GM18861 (cell line): ENCODE results near the gene SENP1.

ENCODE experiments used
- ATAC-seq: cut with Tn5 transposase; IDR thresholded peaks from one replicate; pipeline ENCODE4 v1.9.1; 2021; ENCODE audit not compliant: unreplicated experiment

SENP1 gene

DNA sequence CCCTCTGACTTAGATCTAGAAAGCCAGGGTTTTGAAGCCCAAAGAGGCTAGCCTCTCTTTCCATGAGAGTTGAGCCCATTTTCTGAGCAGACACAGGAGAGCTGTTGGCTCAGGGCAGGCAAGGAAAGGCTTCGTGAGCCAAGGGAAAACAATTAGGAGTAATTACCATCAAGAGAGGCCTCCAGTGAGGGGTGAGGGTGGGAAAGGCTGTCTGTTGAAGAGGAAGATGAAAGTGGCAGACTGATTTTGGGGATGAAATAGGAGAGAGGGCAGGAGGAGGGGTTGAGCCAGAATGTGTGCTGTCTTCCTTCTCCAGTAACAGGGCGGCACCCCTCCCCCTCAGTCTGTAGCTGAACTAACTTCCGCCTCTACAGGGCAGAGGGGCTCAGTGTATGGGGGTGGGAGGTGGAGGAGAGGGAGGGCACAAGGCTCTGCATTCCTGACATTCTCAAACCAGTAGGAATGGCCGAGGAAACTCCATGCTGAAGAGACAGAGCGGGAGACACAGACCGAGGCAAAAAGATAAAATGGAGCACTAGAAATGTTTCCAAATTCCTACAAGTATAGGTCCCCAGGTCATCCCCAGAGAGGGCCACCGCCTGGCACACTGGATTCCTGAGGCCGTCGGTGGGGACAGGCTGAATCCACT lies 68.5 kb downstream of the SENP1 start:
- no peak for ATAC-seq

DNA sequence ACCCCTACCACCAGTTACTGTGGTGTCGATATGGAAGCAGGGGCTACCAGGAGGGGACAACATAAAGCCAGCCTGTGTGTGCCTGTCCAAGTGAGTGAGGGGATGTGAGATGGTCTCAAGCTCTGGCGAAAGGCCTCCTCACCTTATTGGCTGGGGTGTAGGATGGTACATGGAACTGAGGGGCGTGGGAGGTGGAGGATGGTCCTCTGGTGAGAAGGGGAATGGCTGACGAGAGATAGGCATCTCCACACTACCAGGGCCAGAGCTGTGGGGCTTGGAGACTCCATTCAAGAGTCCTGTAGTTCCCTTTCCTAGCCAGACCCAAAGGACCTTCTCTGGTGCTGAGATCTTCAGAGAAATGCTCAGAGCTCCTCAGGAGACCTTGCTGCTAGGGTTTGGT lies 69.1 kb downstream of the SENP1 start:
- no peak for ATAC-seq

DNA sequence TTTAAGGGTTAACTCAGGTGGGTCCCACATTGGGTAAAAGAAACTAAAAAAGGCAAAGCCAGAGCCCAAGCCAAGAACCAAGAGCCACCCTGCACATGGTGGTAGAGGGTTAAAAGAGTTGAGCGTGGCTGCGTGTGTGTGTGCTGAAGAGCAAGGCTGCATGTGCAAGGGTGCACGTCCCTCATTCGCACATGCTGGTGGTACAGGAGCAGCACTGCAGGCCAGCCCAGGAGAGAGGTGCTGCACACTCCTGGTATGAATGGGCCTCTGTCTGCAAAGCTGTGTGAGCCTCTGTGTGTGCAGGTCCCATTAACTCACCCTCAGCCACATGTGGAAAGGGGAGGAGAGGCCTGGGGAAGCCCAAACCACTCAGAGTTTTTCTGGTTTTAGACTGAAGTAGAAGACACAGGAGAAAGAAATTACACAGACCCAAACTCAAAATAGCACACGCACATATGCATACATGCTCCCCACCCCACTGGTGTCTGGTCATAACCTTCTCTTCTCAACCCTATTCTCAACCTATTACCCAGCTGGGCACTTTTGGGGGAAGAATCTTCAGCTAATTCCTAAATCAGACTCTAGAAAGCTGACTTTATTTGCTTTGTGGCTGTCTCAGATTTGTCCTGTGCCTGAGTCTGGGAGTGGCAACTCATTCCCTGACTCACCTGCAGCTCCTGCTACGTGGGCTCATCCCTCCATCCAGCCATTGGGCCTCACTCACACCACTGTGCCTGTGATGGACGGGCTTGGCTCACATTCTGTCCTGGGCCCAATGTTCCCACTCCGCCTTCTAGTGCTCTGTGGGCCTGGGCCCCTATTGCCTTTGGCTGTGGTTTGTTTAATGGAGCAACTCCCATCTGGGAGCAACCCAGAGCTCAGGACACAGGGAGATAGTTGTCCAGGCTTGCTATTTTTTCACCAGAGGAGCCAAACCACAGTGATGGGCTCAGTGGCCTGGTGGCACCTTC lies 70.8 kb downstream of the SENP1 start:
- ATAC-seq: no peak

DNA sequence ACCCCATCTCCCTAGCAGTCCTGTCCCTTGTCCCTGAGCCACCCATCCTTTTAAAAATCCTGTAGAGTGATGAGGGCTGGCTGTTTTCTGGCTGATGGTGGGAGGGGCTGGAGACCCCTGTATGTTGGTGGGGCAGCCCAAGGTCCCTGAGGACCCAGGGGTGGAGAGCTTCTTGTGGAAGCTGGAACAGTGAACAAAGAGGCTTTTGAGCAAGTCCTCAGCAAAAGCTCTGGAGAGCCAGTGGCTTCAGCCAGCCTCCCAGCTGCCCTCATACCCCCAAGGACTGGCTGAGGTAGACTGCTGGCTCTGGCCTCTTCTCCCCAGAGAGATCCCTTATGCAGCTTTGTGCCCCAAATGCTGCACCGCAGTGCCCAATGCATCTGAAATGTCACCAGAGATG lies 72.4 kb downstream of the SENP1 start:
- ATAC-seq: no peak

DNA sequence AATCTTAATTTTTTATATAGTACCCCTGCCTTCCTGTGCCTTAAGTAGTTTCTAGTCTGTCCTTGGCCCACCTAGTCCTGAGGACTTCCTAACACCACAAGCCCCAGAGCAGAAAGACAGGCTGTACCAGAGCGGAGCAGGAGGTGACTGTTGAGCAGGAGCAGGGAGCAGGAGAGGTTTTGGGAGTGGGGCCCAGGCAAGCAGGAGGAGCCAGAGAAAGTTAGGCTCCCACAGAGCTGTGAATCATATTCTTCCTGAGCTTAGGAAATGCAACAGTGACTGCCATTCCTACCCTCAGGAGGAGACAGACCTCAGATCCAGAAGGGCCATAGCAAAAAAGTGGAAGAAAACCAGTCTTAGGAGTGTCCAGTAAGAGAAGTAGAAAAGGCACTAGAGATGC lies 73.3 kb downstream of the SENP1 start:
- ATAC-seq: no peak

DNA sequence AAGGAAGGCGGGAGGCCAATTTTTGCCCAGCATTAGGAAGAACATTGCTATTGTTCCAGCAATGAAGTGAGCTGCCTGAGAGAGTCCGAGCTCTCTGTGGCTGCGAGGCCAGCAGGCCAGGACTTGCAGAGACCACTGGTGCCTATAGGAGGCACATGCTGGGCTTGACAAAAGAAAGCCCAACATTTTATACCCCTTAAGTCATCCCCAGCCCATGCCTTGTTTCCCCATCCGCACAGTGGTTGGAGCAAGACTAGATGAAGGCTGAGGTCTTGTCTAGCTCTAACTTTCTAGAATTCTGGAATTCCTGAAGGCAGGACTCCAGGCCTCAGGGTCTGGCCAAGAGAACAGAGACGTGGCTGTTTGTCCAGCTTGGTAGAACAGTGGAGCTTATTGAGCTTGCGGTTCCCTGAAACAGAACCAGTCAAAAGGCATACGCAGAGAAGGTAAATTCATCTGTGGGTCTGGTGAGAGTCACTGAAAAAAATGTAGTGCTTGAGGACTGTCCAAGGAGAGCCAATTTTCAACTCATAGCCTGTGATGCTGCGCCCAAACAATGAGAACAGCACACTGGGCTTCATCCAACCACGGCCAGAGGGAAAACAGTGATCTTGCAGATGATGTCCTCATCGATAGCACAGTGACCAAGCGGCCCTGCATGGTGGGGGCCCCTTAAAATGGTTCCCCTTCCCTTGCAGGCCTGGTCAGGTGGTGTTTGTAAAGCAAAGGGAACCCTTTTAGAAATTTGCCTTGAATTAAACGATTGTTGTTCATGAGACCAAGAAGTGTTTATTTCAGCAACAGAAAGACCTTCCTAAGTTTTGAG lies 74.5 kb downstream of the SENP1 start:
- no peak for ATAC-seq

DNA sequence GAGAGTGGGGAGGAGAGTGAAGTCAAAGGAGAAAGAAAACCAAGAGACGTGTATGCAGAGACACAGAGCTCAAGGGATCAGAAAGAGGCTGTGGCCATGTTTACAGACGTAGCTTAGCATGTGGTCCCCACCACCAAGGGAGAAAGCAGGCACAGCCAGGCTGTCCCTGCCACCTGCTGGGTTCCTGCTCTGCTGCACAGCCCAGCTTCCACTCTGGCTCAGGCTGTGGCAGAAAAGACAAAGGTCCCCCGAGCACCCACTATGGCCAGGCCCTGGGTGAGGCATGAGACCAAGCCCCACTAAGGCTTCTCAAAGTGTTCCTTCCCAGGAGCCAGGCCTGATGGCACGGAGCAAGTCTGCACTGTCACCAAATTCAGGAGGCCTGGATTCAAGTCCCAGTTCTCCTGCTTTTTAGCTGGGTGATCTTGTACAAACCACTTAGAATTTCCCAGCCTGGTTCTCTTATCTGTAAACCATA lies 75.7 kb downstream of the SENP1 start:
- no peak for ATAC-seq

DNA sequence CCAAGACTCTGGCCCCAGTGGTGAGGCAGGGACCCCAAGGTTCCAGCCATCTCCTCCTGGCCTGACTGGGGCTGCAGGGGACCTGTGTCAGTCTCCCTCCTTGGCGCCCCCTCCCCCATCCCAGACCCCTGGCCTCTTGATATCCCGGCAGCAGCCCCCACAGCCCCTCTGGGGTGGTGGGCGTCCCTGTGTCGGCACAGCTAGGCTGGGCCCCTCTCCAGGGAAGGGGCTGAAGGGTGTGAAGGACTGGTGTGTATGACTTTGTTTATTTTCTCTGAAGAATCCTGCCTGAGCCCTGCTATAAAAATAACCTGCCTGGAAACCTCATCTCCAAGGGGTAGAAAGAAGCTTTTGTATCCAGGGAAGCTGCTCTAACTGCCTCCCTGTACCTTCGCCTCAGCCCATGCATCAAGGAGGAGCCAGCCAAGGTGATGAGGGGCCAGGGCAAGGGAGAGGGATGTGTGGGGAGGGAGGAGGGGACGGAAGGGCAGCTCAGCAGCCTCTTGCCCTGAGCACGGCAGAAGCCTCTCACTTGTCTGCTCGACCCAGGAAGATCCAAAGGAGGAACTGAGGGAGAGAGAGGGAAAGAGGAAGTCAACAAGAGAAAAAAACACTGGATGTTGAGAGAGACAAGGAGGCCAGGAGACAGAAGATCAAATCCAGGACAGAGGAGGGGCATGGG lies 76.2 kb downstream of the SENP1 start:
- ATAC-seq: no peak

DNA sequence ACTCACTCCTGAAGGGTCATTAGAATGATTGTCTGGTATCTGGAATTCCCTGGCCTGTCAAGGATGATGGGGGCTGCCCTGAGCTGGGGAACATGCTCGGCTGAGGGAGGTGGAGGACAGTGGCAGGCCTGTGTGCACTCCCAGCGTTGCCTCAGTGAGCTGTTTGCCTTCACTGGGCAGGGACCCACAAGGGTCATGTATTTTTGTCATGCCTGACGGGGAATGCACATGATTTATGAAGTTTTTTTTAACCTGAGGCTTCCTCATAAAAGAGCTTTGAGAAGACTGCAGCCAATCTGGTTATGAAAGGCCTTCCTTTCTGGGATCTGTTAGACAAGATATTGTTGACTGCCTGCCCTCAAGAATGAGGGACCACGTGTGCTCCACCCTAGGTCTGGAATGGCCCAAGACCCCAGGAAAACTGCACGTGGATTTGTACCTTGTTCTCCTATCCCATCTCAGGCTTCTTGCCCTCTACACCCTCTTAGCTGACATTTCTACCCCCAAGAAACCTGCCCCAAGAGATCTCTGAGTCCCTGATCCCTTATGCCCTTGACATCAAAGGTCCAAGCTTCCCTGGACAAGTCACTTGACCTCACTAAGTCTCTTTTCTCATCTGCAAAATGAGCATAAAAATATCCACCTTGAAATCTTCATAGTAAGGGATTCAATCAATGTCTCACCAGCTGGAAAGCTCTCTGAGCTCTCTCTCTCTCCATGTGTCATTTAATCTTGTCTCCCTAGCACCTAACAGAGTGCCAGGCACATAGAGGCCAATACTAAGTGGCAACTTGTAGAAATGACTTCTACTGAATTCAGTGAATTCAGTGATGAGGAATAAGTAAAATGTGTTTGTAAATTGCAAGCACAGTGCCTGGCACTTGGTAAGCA lies 77.1 kb downstream of the SENP1 start:
- no peak for ATAC-seq

DNA sequence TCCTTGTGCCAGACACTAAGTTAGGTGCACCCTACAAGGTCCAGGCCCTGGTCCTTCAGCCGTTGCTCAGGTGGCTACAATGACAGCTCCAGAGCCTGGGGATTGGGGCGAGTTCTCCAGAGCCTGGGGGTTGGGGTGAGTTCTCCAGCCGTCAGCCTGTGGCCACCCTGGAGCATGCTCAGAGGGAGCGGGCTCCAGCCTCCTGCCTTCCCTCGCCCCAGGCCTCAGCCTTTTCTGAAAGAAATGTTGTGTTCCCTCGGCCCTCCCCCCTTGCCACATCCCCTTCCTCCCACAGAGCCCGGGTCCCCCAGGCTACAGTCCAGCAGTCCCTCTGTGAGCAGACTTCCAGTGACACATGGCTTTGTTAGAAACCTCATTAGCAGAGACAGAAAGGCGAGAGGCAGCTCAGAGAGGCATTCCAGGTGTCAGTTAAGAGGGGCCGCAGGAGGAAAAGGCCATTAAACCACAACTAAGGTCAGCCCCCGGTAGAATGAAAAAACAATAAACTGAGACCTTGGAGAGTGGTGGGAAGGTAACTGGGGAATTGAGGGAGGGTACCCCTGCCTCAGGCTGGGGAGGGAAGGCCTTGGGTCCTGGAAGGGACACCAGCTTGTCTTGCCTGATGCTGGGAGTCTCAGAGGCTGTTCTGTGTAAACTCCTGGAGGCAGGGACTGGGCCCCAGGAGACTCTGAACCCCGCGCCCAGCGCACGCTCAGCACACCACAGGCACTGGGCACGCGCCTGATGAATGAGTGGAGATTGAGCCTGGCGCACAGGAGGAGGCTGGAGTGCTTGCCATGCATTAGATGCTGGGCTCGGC lies 78.5 kb downstream of the SENP1 start:
- no peak for ATAC-seq

DNA sequence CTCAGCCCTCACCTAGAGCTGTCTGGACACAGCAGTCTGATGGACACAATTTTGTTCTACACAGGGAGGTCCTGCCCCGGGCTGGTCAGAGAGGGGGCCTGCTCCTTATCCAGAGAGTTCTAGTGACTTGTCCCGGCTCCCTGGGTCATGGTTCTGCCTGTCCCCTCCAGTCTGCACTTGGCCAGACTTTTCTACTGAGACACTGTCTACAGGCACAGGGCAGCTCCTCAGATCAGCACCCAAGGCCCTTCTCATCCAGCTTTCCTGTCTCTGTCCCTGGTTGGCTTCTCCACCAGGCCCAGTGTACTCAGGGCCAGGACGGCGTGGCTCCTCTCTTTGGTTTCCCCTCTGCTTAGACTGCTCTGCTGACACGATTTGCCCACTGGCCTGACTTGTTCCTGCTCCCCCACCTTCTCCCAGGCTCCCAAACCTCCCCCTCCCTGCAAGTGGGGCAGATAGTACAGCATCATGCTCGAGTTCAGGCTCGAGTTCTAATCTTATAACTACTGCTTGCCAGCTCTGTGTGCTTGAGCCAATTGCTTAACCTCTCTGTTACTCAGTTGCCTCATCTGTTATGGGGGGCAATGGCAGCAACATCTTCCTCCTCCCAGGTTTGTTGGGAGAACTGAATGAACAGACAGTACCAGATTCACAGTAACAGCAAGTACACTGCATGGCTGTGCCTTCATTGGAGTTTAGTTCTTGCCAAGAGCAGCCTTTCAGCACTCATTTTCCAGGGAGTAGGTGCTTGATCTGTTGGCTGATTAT lies 79.6 kb downstream of the SENP1 start:
- ATAC-seq: no peak

DNA sequence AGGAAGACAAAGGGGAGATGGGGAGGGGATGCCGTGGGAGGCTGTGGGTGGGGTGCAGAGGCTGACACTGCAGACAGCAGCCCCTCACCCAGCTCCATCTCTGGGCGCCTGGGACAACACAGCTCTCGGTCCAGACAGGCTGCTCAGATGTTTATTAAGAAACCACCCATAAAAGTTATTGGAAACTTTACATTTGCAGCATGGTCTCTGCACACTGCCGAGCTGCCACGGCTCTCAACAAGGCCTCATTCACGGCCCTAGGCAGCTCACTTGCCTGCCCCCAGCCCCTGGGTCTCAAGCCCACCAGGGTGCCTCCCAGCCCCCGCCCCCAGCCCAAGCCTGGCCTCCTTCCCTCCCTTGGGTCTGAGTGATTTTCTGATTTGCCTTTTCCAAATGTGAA lies 80.6 kb downstream of the SENP1 start:
- ATAC-seq: no peak

DNA sequence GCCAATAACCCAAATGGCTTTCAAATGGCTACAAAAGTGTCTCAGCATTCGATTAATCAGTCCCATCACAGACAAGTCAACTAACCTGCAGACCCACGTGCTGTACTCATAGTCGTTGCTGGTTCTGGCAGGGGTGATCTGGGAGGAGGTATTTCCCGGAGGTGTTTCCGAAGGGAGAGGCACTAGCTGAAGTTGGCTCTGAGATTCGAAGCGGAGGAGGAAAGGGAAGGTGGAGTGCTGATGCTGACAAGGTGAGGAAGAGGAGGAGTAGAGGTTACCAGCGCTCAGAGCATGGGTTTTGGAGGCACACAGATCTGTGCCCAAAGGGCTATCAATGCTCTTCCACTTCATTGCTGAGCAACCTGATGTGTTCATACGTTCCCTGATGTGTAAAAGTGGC lies 81.1 kb downstream of the SENP1 start:
- ATAC-seq: no peak

DNA sequence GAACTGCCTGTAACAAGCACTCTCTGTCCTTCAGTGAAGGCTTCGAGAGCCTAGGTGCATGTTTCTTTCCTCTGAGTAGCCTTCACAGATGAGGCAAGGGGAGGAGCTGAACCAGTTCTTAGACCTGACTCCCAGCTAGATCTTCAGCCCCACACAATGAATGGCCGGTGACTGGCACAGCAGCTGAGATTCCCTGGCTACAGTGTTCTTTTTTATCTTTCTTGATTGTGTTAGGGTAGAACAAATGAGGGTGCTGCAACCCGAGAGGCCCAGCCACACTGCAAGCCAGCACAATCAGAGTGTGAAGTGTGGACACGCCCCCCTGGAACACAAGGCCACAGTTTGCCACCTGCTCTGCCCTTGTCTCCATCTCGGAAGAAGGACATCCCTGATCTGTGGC lies 82.5 kb downstream of the SENP1 start:
- ATAC-seq: no peak

DNA sequence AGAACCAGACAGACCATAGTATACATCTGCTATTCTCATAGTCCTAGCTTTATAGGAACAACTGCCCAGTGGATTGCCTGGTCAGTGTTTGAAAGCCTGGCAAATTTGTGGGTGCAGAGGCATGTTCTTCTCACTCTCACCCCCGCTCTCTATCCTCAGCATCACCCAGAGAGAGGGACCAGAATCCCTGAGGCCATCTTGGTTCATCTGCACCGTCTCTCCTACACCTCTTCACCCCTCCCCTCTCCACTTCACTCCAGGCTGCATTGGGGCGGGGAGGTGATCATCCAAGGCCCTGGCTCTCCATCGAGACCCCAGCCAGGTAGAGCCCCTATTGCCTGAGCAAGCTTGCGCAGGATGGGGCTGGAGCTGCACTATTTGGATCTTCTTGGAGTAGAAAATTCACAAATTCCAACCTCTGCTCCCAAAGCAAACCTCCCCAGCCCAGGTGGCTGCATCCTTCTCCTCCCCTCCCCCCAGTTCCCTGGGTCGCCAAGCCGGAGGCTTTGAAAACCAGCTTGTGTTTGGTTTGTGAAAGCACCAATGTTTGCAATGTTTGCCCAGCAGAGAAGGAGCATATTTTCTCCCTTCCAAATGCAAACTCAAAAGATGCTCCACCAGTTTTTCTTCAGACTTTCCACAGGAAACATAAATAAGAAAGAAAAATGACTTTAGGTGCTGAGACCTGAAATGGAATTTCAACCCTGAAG lies 83.0 kb downstream of the SENP1 start:
- ATAC-seq: no peak

DNA sequence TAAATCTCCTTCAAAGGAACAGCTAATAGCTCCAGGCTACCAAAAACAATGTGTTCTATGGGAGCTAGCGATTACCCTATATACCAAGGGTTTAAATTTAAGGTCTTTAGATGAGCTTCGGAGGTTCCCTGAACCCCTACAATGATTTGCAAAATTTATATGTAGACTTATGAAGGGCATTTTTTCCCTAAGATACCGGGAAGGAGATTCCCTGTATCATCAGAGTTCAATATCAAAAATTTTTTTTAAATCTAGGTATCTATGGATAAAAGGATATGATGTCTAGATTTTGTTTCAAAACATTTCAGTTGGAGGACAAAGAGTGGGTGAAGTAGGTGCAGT lies 83.7 kb downstream of the SENP1 start:
- ATAC-seq: no peak

DNA sequence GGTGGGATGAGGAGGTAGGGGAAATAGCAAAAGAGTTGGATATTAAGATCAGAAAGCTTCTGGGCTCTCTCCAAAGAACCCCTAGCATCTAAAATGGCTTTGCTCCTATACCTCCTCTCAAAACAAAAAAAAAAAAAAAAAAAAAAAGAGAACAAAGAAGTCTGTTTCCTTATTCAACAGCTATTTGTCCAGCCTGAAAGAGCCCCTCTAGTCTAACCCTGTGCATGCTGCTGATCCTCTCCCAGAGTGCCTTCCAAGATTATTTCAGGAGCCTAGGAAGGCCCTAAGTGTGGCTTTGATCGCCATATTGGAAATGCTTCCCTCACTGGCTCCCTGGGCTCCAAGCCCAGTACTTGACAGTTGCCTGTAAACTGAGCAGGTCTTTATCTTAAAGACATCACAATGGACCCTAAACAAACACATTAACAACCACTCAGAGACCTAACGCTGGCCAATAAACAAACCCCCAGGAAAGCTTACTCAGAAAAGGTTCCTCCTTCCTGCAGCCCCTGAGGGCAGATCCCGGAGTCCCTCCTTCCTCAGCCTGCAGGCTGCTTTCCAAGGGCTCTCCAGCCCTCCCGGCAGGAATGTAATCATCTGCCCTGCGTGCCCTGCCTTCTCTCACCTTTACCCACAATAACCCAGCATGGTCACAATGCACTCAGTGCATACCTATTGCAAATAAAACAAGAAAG lies 84.2 kb downstream of the SENP1 start:
- ATAC-seq: no peak
